ENCODE measurements around the gene INF2.

The INF2 gene

DNA sequence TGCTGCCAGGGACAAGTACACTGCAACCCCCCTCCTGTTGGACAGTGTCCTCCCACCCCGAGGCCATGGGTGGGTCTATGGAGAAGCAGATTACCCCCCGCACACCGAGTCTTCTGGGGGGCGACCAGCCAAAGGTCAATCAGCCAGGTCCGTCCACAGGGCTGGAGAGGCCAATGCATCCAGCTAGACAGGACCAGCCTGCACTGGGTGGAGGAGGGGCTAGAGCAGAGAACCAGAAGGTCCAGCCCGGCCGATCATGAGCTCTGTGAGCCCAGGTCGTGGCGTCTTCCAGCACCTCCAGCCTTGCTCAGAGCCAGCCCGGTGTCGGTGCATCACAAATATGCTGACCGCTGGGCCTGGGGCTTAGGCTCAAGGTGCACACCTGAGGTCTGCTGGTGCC lies 26.5 kb downstream of the INF2 start:
- no peak for FAIRE-seq

DNA sequence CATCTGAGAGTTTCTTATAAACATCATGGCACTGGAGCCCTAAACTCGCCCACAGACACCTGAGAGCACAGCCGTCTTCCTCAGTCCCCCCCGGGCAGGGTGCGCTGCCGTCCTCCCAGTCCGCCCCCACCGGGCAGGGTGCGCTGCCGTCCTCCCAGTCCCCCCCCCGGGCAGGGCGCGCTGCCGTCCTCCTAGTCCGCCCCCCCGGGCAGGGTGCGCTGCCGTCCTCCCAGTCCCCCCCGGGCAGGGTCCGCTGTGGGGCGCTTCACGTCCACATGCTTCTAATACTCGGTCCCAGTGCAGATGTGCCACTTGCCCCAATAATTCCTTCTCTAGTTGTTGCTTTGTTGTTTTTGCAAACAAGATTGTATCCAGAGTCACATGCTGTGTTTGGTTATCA lies 27.7 kb downstream of the INF2 start:
- DNase-seq (ENCODE audit: insufficient read length, low spot score) (no peak), FAIRE-seq (no peak)
- TF ChIP-seq POLR2AphosphoS5 (IDR thresholded peaks at IDR 0.05; ENCODE audit: low read depth, low read length), result no peak
- no peak for TF ChIP-seq TAF1 (IDR thresholded peaks at IDR 0.05; ENCODE audit: low read depth, low read length)
- no peak for TF ChIP-seq POU2F2 (IDR thresholded peaks at IDR 0.05; ENCODE audit: low read depth, low read length)
- no peak for TF ChIP-seq POLR2A (IDR thresholded peaks at IDR 0.05; ENCODE audit: low read depth, low read length)
- no peak for TF ChIP-seq PAX5 (IDR thresholded peaks at IDR 0.05; ENCODE audit: insufficient read depth, low read length, severe bottlenecking)
- no peak for TF ChIP-seq SPI1 (IDR thresholded peaks at IDR 0.05; ENCODE audit: low read depth, low read length)

More for the DNA sequence above, 26.5 kb downstream of the INF2 start:
- TF ChIP-seq TAF1 (IDR thresholded peaks at IDR 0.05; ENCODE audit: low read depth, low read length) (no peak), SPI1 (IDR thresholded peaks at IDR 0.05; ENCODE audit: low read depth, low read length) (no peak), POLR2AphosphoS5 (IDR thresholded peaks at IDR 0.05; ENCODE audit: low read depth, low read length) (no peak), POLR2A (IDR thresholded peaks at IDR 0.05; ENCODE audit: low read depth, low read length) (no peak), PAX5 (IDR thresholded peaks at IDR 0.05; ENCODE audit: insufficient read depth, low read length, severe bottlenecking) (no peak), POU2F2 (IDR thresholded peaks at IDR 0.05; ENCODE audit: low read depth, low read length) (no peak)
- no peak for DNase-seq (ENCODE audit: insufficient read length, low spot score)

- no peak for TF ChIP-seq POU2F2 (IDR thresholded peaks at IDR 0.05; ENCODE audit: low read depth, low read length)
- no peak for TF ChIP-seq POLR2A (IDR thresholded peaks at IDR 0.05; ENCODE audit: low read depth, low read length)
- TF ChIP-seq SPI1 (IDR thresholded peaks at IDR 0.05; ENCODE audit: low read depth, low read length), result no peak
- no peak for TF ChIP-seq TAF1 (IDR thresholded peaks at IDR 0.05; ENCODE audit: low read depth, low read length)
- TF ChIP-seq POLR2AphosphoS5 (IDR thresholded peaks at IDR 0.05; ENCODE audit: low read depth, low read length), result no peak
- TF ChIP-seq PAX5 (IDR thresholded peaks at IDR 0.05; ENCODE audit: insufficient read depth, low read length, severe bottlenecking), result no peak
- no peak for DNase-seq (ENCODE audit: insufficient read length, low spot score)
- FAIRE-seq, result no peak
Measured at GRCh38 chr14:104717646-104718045, 28.2 kb downstream of the INF2 start.

DNA sequence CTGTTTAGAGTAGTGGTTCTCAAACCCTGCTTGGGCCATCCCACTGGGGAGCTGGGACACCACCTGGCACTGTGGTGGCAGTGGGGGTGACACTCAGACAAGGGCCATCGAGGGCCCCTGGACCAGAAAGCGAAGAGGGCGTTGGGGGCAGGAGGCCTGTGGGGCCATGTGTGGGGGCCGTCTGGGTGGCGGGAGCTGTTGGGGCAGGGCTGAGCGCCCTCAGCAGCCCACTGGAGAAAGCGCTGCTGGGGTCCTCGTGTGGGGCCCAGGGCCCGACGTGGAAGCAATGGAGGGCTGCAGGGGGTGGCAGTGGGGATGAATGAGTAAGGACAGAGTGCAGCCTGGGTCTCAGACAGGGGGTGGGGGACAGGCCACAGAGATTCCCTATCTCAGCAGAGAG lies 28.7 kb downstream of the INF2 start:
- DNase-seq (ENCODE audit: insufficient read length, low spot score), result no peak
- no peak for FAIRE-seq
- TF ChIP-seq PAX5 (IDR thresholded peaks at IDR 0.05; ENCODE audit: insufficient read depth, low read length, severe bottlenecking), result no peak
- no peak for TF ChIP-seq POU2F2 (IDR thresholded peaks at IDR 0.05; ENCODE audit: low read depth, low read length)
- TF ChIP-seq TAF1 (IDR thresholded peaks at IDR 0.05; ENCODE audit: low read depth, low read length), result no peak
- TF ChIP-seq POLR2AphosphoS5 (IDR thresholded peaks at IDR 0.05; ENCODE audit: low read depth, low read length), result no peak
- no peak for TF ChIP-seq SPI1 (IDR thresholded peaks at IDR 0.05; ENCODE audit: low read depth, low read length)
- TF ChIP-seq POLR2A (IDR thresholded peaks at IDR 0.05; ENCODE audit: low read depth, low read length), result no peak

DNA sequence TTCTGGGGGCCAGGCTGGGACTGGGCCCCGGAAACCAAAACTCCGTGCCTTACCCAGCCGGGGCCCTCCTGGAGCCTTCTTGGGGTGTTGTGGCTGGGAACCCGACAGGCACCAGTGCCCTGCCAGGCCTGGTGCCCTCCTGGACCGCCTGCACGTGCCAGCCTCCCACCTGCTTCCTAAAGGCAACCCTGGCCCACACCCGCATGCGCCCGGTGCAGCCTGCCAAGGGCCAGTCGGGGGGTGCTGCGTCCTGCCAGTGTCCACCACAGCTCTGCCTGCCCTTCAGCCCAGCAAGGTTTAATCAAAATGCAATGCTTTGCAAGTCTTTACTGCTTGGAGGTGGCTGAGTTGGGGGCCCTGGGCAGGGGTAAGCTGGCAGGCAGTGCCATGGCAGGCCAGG lies 29.5 kb downstream of the INF2 start:
- no peak for DNase-seq (ENCODE audit: insufficient read length, low spot score)
- TF ChIP-seq POLR2A (IDR thresholded peaks at IDR 0.05; ENCODE audit: low read depth, low read length) (no peak), TAF1 (IDR thresholded peaks at IDR 0.05; ENCODE audit: low read depth, low read length) (no peak), POLR2AphosphoS5 (IDR thresholded peaks at IDR 0.05; ENCODE audit: low read depth, low read length) (no peak), SPI1 (IDR thresholded peaks at IDR 0.05; ENCODE audit: low read depth, low read length) (no peak), PAX5 (IDR thresholded peaks at IDR 0.05; ENCODE audit: insufficient read depth, low read length, severe bottlenecking) (no peak), POU2F2 (IDR thresholded peaks at IDR 0.05; ENCODE audit: low read depth, low read length) (no peak)
- FAIRE-seq, result no peak

DNA sequence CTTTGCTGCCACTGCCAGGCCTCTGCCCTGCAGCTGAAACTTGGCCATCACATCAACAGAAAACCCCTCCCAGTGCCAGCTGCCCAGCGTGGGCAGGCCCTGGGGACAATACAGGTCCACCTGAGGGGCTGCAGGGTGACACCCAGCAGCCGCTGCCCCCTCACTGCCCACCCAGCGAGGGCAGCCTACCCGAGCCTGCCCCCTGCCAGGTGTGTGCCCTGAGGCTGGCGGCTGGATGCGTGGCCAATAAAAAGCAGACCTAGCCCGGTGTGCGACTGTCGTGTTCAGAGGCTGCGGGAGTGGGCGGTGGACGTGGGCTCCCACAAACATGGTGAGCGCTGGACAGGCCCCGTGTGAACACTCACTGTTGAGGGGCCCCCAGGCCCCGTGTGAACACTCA lies 29.9 kb downstream of the INF2 start:
- FAIRE-seq, result no peak
- no peak for TF ChIP-seq POLR2AphosphoS5 (IDR thresholded peaks at IDR 0.05; ENCODE audit: low read depth, low read length)
- TF ChIP-seq TAF1 (IDR thresholded peaks at IDR 0.05; ENCODE audit: low read depth, low read length), result no peak
- no peak for TF ChIP-seq POLR2A (IDR thresholded peaks at IDR 0.05; ENCODE audit: low read depth, low read length)
- no peak for TF ChIP-seq PAX5 (IDR thresholded peaks at IDR 0.05; ENCODE audit: insufficient read depth, low read length, severe bottlenecking)
- no peak for TF ChIP-seq SPI1 (IDR thresholded peaks at IDR 0.05; ENCODE audit: low read depth, low read length)
- no peak for TF ChIP-seq POU2F2 (IDR thresholded peaks at IDR 0.05; ENCODE audit: low read depth, low read length)
- no peak for DNase-seq (ENCODE audit: insufficient read length, low spot score)

DNA sequence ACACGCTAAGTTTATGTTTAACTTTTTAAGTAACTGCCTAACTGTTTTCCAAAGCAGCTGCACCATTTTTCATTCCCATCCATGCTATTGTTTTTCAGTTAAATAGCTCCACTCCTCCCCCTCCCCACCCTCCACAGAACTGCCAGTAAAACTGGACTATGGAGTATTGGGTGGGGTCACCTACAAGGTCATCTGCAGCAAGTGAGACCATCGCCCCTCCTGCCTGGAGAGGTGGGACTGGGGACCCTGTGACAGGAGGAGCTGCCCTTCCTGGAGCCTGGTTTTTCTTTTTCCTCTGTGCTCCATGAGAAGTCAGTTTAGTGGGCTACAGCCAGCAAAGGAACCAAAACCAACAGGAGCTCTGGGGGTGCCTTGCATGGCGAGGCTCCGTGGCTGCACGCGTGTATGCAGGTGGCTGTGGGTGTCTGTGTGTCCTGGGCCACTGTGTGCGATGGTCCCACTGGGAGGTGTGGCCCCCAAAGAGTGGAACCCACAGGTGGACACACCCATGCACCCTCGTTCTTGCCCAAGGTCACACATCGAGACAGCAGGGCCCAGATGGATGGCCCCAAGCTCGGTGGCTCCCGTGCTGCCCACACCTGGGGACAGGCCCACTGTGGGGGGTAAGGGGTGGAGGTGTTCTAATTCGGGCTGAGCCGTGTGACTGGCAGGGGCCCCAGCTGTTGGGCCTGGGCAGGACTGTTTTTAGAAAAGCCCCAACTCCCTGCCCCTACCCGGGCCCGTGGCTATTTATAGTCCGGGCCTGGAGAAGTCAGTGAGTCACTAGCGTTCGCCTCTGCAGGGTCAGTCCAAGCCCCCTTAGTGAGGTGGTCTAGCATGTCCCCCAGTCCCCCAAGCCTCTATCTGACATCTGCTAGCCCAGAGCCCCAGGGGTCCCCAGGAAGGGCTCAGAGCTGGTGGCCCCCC lies 32.4 kb downstream of the INF2 start:
- FAIRE-seq, result no peak
- TF ChIP-seq TAF1 (IDR thresholded peaks at IDR 0.05; ENCODE audit: low read depth, low read length), result no peak
- DNase-seq (ENCODE audit: insufficient read length, low spot score), result no peak

- DNase-seq (ENCODE audit: insufficient read length, low spot score) (no peak), FAIRE-seq (no peak)
- TF ChIP-seq POLR2AphosphoS5 (IDR thresholded peaks at IDR 0.05; ENCODE audit: low read depth, low read length) (no peak), TAF1 (IDR thresholded peaks at IDR 0.05; ENCODE audit: low read depth, low read length) (no peak), PAX5 (IDR thresholded peaks at IDR 0.05; ENCODE audit: insufficient read depth, low read length, severe bottlenecking) (no peak), POU2F2 (IDR thresholded peaks at IDR 0.05; ENCODE audit: low read depth, low read length) (no peak), POLR2A (IDR thresholded peaks at IDR 0.05; ENCODE audit: low read depth, low read length) (no peak), SPI1 (IDR thresholded peaks at IDR 0.05; ENCODE audit: low read depth, low read length) (no peak)
Measured at GRCh38 chr14:104722938-104723650, 33.7 kb downstream of the INF2 start.

DNA sequence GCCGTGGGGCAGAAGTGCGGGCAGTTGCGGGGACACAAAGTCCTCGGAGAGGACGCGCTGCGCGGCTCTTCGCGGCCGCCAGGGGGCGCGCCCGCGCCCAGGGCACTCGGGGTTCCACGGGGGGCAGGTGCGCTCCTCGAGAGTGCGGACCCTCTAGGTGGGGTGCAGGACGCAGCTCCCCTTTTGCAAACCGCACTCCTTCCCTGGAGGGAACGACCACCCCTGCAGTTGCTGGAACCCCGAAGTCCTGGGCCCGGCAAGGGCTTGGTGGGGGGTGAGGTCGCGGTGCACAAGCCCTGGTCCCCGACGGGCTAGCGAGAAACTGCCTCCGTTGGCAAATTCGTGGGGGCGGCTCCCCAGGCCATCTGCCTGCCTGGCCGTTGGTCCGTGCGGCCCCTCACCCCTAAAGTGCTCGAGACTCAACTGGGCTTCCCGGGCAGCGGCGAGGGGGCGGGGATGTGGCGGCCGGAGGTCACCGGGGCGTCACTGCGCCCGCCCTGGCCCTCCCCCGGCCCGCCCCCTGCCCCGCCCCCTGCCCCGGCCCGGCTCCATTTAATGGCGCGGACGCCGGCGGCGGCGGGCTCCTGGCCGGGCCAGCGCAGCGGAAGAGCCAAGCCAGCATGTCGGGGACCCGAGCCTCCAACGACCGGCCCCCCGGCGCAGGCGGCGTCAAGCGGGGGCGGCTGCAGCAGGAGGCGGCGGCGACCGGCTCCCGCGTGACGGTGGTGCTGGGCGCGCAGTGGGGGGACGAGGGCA lies 34.4 kb downstream of the INF2 start, which contains the start of gene ADSS1:
ADSS1 (plus strand) TSS at position 579 of the 756 bp plus-strand sequence; CDS start at position 621, 42 bp downstream.
- peak; percentile 94 for FAIRE-seq
- DNase-seq (ENCODE audit: insufficient read length, low spot score), result peak; percentile 96
- TF ChIP-seq SPI1 (IDR thresholded peaks at IDR 0.05; ENCODE audit: low read depth, low read length), result no peak
- TF ChIP-seq TAF1 (IDR thresholded peaks at IDR 0.05; ENCODE audit: low read depth, low read length), result no peak
- TF ChIP-seq POLR2A (IDR thresholded peaks at IDR 0.05; ENCODE audit: low read depth, low read length), result no peak
- no peak for TF ChIP-seq POLR2AphosphoS5 (IDR thresholded peaks at IDR 0.05; ENCODE audit: low read depth, low read length)
- TF ChIP-seq PAX5 (IDR thresholded peaks at IDR 0.05; ENCODE audit: insufficient read depth, low read length, severe bottlenecking), result no peak
- no peak for TF ChIP-seq POU2F2 (IDR thresholded peaks at IDR 0.05; ENCODE audit: low read depth, low read length)
